GM19240 (cell line): ENCODE data around the gene RNF212.

Source experiments
- DNase-seq: peaks from one replicate; pipeline ENCODE4 v3.0.0; 2011; ENCODE audit warnings: low spot score; ENCODE audit not compliant: insufficient read length

The RNF212 gene

DNA sequence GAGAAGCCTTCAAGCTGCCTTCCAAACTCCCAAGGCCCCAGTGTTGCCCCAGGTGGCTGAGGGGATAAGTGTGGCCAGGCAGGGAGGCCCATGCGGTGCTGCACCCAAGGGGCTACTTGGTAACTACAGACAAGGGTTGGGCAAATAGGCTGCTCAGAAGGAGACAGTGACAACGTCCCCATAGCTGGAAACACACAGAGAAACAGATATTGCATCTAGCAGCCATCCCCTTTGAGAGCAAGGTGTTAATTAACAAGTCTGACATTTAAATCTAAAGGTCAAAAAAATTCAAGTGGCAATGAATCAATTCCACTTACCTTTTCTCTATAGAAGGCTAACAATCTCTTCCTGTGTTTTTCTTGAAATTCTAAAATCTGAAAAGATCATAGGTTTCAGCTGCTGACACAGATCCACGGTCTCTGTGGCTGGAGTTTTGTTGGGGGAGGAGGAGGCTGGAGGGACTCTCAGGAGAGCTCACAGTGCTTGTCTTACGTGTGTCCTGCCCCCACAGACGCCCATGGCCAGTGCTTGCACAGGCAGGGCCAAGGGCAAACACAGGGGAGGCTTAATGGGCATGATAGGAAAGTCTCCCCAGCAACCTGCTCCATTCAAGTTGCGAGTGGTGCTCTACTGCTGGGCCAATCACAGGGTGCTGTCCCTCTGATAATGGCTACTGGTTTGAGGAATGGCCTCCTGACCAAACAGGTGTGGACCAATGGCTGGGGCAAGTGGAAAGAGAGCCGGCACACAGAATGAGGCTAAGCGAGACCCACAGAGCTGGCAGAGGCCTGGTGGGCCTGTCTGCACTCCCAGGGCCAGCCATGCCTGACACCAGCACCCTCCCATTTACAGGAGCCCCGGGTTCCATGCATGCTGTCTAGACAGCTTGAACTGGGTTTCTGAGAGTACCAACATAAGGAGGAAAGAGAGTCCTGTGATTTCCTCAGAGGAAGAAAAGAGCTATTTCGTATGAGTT is 22.6 kb downstream of the RNF212 start:
- no peak for DNase-seq

DNA sequence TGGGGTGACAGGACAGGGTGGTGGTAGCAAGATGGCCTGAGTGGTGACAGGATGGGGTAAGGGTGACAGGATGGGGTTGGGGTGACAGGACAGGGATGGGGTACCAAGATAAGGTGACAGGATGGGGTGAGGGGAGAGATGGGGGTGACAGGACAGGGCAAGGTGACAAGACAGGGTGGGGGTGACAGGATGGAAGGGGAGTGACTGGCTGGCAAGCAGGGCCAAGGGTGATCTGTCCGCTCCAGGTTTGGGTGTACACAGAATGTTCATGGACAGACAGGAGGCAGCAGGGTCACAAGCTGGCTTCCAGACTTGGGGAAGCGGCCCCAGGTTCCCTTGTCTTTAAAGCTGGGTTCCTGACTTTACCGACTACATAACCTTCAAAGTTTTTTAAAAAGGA is 23.3 kb downstream of the RNF212 start:
- DNase-seq = no peak

DNA sequence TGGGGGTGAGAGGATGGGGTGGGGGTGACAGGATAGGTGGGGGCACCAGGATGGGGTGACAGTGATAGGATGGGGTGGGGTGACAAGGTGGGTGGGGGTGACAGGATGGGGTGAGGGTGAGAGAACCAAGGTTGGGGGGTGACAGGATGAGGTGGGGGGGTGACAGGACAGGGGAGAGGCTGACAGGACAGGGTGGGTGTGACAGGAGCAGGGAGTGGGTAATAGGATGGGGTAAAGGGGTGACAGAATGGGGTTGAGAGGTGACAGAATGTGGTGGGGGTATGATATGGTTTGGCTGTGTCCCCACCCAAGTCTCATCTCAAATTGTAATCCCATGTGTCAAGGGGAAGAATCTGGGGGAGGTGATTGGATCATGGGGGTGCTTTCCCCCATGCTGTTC is 26.0 kb downstream of the RNF212 start:
- DNase-seq = no peak

DNA sequence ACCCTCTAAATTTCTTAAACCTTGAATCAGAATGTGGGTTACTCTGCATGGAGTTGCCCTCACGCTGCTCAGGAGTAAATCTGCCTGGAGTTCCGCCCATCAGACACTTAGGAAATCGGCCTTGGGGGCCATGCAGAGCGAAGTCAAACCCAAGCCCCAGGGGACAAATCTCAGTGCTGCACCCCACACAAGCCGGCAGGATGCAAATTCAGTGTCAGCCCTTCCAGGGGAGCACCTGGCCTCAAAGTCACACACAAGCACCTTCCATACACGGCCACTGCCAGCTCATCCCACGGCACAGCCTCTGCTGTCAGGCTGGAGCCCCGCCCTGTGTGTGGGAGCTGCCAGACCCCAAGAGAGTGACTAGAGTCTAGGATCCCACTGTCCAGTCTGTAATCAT is 27.4 kb downstream of the RNF212 start:
- DNase-seq = no peak

DNA sequence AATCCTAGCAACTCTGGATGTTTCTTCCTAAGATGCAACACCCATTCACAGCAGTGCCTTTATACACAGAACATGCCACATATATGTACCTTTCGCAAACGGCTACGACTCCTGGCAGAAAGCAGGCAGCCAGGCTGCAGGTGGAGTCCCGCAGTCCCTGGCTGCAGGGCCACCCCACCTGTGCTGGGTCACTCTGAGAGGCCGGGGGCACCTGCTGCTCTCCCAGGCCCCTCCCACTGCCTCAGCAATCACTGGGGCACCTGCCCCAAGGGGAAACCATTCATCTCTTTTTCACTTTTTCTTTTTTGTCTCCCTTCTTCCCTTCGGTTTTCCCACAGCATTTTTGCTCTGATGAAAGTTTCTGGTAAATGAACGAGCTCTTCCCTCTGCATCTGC is 28.0 kb downstream of the RNF212 start:
- DNase-seq = no peak

DNA sequence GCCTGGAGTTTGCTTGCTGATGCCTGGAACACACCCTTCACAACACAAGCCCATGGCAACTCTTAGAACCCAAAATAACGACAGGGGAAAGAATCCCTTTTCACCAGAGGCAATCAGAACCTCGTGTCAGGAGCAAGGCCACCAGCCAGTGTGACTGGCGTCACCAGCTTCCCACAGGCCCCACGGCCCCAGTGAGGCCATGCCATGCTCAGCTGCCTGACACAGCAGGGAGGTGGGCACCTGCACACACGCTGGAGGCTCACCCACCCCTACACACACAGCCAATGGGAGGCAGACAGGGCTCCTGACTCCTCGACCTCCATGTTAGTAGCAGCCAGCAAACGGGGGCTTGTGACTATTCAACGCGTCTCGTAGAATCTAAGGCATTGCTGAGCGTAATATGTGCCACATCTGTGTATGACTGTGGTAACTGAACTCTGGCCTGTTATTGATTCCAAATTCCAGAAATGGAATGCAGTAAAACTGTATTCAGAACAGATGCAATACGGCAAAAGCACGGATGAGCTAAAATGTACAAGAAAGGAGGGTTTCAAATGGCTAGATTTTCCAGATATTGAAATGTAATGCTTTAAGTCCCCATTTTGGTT is 28.5 kb downstream of the RNF212 start:
- DNase-seq = no peak

DNA sequence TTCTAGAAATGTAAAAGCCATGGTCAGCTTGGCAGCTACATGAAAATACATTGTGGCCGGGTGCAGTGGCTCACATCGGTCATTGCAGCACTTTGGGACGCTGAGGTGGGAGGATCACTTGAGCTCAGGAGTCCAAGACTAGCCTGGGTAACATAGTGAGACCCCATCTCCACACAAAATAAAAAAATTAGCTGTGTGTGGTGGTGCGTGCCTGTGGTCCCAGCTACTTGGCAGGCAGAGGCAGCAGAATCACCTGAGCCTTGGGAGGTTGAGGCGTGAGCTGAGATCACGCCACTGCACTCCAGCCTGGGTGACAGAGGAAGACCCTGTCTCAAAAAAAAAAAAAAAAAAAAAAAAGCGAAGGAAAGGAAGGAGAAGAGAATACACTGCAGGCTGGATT is 29.0 kb downstream of the RNF212 start:
- no peak for DNase-seq

DNA sequence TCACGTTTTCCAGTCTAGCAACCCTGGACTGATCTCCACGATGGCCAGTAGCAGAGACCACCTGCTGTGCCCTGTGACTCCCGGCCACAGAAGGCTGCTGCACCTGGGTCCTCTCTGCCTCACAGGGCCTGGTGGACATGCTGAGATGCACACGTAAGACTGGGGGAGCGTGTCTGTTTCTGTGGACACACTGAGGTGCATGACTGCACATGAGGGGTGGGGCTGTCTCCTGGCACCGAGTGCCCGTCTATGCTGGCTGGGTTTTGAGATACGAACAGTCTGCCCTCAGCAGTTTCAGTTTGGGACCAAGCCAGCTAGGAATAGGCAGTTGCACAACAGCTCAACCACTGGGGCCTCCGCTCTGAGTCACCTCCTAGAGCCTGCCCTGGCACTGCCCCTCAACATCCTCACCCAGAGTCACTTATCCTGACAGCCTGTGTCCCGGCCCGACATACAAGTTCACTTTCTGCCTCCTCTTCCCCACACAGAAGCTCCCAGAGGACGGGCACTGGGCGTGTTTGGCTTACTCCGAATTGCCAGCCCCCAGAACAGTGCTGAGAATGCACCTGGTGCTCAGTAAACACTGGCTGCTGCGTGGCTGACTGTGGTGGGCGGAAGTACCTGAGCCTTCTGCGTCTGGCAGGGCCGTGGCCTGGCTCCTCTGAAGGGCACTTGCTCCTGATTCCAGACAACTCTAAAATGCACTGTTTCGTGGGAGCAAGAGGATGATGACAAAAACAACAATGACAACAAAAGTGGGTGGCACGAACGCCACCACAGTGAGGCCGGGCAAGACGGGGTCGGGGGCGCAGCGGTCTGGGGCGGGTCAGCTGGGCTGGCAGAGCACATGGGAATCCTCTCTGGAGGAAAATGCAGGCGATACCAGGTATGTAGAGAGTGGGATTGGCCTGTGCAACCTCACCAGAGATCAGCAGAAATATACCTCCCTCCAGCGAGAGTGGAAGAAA is 30.9 kb downstream of the RNF212 start:
- no peak for DNase-seq

DNA sequence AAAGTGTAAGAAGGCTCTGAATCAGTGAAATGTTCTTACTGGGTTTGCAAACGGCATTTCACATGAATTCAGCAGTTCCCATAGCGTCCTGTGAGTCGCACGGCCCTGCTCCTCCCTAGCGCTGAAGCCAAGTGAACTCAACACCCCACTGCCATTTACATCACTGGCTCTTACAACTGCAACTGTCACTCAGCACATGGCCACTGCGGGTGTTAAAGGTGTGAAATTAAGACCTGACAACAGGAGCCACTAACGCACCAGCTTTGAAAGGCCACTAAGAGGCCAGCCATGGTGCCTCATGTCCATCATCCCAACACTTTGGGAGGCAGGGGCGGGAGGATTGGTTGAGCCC is 31.7 kb downstream of the RNF212 start:
- DNase-seq = no peak

DNA sequence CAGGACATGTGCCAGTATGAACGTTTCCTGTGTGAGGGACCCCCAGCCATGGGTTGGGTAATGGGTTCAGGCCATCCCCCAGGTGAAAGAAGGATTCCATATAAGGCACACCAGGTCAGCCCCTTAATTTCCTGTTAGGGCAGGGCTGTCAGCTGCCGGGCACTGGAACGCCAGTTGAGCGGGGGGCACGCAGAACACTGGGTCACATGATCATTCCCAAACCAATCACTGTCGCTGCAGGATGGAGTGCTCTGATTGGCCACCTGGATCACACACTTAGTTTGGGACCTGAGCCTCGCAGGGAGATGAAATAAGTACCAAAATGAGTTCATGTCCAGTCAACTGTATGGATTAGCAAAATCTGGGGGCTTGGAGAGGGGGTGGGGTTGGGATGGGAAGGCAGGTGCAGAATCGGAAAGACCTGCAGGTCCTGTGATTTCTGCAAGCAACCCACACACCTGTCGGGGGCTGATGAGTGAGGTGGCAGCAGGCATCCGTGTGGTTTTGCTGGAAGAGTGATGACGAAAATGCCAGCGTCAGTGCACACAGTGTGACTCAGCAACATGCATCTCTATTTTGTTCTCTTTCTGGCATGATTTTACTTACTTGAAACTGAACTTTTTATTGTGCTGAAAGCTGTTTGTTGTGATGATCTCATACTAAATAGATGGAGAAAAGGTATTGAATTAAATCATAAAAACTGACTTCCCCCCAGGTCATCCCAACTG is 32.2 kb downstream of the RNF212 start:
- DNase-seq = no peak

DNA sequence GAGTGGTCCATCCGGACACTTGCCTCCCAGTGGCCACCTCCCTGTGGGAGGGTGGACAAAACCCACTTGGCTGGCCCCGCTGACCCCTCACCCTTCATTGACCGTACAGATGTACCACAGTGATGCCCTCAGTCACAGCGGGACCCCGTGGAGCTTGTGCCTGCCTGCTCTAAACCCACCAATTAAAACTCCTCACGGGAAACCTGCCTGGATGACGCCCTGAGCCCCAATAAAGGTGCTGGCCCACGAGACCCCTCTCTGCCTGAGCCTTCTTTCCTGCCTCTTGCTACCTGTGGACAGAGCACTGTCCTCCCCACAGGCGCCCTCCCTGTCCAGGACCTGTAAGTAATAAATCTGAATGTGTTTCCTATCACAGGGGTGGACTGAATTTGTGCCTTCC is 32.9 kb downstream of the RNF212 start:
- DNase-seq = no peak

DNA sequence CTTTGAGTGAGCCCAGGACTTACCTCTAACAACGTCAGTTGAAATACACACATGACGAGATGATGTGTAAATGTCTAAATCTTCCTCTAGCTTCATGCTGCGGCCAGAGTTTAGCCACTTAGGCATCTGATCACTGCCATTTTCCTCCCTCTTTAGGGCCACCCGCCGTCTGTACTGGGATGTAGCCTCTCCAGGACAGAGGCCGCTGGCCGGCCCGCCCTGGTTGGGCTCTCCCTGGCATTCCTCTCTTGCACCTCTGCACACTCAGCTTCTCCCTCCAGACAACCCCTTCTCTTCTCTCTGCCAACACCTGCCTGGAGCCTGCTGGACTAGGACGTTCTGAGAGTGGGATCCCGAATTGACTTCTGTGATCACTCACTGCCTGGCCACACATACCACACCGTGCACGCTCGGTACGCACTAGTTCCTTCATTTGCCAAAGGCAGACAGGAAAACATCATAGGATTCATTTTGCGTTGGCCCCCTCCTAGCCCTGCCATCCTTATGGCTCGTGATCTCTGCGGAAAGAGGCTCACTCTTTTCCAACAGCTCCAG is 33.6 kb downstream of the RNF212 start:
- no peak for DNase-seq

DNA sequence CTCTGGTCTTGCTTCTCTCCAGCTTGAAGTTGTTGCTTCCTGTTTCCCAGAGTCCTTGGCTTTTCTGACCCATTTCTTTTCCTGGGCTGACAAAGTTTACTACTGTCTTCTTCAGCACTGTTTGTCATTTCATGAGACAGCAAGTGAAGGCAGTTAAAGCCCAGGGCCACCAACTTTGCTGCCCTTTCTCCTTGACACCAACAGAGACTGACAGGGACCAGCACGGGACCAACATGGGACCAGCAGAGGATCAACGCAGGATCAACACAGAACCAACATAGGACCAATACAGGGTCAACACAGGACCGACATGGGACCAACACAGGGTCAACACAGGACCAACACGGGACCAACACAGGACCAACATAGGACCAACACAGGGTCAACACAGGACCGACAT is 34.9 kb downstream of the RNF212 start:
- DNase-seq = no peak

DNA sequence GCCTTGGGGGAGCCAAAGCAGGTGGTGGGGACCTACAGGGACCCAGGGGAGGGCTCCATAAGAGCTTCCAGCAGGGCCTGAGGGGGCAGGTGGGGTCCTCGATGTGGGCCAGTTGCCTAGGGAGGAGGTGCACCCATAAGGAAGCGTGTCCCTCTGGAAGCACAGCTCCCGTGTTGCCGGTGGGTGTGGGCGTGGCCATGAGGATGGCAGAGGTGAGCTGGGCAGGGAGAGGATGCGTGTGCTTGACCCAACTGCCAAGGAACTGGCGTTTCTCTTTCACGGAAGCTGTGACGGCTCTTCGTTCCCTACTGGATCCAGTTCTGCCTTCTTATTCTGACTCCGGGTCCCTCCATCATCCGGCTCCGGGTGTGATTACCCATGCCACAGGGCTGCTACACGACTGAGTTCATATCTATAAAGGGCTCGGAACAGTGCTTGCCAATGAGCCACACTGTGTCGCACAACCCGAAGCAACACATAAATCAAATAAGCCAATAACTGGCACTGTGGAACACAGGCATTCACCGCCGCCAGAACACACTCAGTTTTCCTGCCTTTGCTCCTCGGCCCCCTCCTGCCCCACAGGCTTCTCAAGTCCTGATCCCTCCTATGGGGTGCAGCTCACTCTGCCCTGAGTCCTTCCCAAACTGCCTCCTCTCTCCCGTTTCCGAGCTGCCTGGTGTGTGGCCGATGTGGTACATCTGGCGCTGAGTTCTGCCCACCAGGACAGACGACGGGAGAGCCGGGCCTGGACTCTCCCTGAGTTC is 35.5 kb downstream of the RNF212 start:
- DNase-seq = no peak

DNA sequence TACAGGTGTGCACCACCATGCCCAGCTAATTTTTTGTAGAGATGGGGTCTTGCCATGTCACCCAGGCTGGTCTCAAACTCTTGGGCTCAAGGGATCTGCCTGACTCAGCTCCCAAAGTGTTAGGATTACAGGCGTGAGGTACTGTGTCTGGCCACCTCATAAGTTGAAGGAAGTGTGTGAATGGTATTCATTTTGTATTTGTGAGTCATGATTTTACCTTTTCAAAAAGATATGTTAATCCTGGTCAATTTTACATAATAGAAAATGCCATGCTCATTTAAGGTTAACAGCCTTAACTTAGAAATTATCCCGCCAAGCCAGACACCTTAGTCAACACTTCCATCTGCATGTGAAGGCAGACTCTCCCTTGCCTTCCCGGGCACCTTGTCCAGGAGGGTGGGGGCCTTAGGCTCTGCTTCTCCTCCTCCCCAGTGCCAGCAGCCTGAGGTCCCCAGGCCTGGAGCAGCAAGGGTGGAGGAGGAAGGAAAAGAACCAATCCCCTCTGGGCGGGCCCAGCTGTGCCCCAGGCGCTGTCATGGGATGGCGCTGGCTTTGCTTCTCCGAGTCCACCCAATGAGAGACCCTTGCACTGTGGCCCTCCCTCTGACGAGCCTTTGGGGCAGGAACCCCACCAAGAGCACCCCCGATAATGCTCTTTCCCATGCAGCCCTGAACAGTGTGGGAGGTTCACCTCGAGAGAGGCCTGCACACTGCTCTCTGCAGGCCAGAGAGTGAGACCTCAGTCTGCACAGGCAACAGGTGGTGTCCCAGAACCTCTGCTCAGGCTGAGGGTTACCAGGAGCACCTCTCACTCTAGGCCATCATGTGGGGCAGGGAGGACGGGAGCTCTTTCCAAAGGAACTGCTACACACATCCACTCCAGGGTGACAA is 37.3 kb downstream of the RNF212 start:
- no peak for DNase-seq

DNA sequence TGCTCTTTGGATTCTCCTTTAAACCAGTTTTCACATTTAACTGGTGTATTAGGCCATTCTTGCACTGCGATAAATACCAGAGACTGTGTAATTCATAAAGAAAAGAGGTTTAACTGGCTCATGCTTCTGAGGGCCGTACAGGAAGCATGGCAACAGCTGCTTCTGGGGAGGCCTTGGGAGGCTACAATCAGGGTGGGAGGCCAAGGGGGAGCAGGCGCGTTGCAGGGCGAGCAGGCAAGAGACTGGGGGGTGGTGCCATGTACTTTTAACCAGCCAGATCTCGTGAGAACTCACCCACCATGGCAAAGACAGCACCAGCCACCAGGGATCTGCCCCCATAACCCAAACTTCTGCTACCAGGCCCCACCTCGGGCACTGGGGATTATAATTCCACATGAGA is 38.1 kb downstream of the RNF212 start:
- DNase-seq = no peak

DNA sequence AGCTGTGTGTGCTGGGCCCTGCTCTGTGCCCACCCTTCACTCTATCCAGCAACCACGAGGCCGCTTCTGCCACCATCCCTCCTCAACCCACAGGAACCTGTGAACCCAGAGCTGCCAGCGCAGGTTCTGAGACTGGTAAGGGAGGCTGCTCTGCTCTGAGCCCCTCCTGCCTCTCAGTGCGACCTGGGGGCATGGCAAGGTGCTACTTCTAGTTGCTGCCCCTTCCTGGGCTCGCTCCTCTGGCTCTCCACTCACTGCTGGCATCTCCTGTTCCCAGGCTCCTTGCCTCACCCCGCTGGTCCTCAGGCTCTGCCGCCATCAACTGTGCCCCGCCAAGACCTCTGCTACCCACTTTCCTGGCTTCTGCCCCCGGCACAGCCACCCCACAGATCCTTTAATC is 39.3 kb downstream of the RNF212 start:
- no peak for DNase-seq

DNA sequence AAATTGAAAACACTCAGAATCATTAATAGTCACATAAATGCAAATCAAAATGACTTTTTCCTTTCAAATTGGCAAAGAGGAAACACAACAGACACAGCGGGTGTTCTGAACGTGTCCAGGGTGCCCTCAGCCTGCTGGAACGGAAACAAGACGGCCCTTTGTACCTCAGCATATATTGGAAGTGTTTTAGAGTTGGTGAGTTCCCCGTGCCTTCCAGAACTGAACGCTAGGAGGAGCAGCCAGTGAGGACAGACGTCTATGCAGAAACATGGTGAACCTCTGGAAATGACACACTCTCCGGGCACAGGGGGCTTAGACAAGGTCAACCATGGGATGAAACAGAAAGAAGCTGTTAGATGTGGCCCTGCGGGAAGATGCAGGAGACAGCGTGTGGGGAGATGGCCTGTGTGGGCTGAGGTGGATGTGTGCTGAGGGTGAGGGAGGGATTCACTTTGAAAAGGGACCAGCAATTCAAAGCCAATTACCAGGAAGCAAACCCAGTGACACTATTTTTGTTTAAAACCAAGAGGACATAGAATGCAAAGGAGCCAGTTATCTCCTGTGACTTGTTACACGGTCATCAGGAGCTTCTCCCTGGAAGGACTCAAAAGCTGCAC is 40.4 kb downstream of the RNF212 start:
- DNase-seq = peak; percentile 49

DNA sequence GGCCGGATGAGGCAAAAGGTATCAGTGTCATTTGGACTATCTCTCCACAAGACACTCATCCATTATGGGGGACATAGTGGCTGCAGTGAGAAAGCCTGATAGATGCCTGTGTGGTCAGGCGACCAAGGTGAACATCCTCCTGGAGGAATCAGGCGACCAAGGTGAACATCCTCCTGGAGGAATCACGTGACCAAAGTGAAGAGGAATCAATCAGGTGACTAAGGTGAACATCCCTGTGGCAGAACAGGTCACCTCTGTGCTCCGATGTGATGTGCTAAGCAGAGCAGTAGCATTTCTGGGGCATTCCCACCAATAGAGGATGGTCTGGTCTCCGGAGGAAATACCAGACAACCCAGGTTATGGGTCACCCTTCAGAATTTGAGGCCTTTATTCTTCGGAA is 44.0 kb downstream of the RNF212 start:
- DNase-seq = no peak
